GM12865 (cell line): ENCODE results near the gene RNPEPL1.

Experiments
- DNase-seq: peaks from one replicate; pipeline ENCODE4 v3.0.0; 2010; ENCODE audit warnings: low read depth
- H3K4me3 ChIP-seq: 2 replicates; pipeline ENCODE4 v1.5.1; 2011; ENCODE audit warnings: mild to moderate bottlenecking, low read depth, low read length, control low read depth
- CTCF ChIP-seq: IDR thresholded peaks from 2 replicates; pipeline ENCODE4 v1.5.1; 2011; ENCODE audit warnings: low read length, control low read depth, low read depth, inconsistent platforms; ENCODE audit not compliant: insufficient read depth; ENCODE audit errors: missing control alignments

Gene RNPEPL1

GRCh38 chr2:240618776-240619175, 50.5 kb downstream of the RNPEPL1 start:
- H3K4me3 ChIP-seq = no peak overlapping the region
- no peak for DNase-seq
- TF ChIP-seq CTCF = no peak

GRCh38 chr2:240619506-240620148, 51.3 kb downstream of the RNPEPL1 start:
- no peak for TF ChIP-seq CTCF
- DNase-seq = peak; percentile 58
- H3K4me3 ChIP-seq = no peak overlapping the region

- no peak for TF ChIP-seq CTCF
- H3K4me3 ChIP-seq = no peak overlapping the region
- no peak for DNase-seq
Observed at GRCh38 chr2:240620149-240620731, 52.0 kb downstream of the RNPEPL1 start.

- H3K4me3 ChIP-seq = no peak overlapping the region
- TF ChIP-seq CTCF = no peak
- peak; percentile 42 for DNase-seq
Observed at GRCh38 chr2:240620859-240621258, 52.6 kb downstream of the RNPEPL1 start.

- DNase-seq = no peak
- no peak overlapping the region for H3K4me3 ChIP-seq
Observed at GRCh38 chr2:240622060-240622411, 53.8 kb downstream of the RNPEPL1 start.

GRCh38 chr2:240622531-240623235, 54.4 kb downstream of the RNPEPL1 start:
- DNase-seq = no peak
- H3K4me3 ChIP-seq = no peak overlapping the region
- TF ChIP-seq CTCF = no peak

More at GRCh38 chr2:240622060-240622411, 53.8 kb downstream of the RNPEPL1 start:
- TF ChIP-seq CTCF = no peak
